Activated CD4-positive, alpha-beta T cell treated with anti-CD3 and anti-CD28 coated beads, Interleukin-2, amount 50 U/mL, for 48 hours (primary cell): Measurements from ENCODE around the gene RNF38.

Source experiments
- DNase-seq, 2 experiments: peaks; one replicate each; pipeline ENCODE4 v3.0.0-alpha.2; 2020

RNF38 gene

GRCh38 chr9:36290996-36291395, 109.1 kb downstream of the RNF38 start:
- no peak for DNase-seq

GRCh38 chr9:36289836-36290435, 110.1 kb downstream of the RNF38 start:
- no peak for DNase-seq

DNA sequence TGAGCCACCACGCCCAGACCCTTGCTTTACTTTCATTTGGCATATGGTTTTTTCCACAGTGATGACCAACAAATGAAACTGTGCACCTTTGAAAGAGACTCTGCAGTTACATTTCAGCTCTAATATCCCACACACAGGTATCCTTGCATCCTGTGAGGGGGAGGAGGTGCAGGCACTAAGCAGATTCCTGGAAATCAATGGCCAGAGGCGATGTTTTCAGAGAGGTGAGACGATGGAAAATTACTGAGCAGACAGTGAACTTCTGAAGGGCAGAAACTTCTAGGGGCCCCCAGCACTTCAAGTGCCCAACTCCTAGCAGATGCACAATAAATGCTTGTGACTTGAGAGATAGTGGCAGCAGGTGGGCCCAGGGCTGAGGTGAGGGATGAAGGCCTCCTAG, 112.0 kb downstream of the RNF38 start:
- DNase-seq, result no peak
